EH (cell line): ENCODE measurements around the gene C15orf39.
"Not testable (repeated sequence)": the region's sequence is repeated elsewhere in the genome, so short reads cannot be mapped to it uniquely, and the experiment has no call there.

Experiments used
- DNase-seq: peaks from one replicate; pipeline ENCODE4 v3.0.0-alpha.2; 2015; ENCODE audit warnings: low read depth

C15orf39 gene

DNA sequence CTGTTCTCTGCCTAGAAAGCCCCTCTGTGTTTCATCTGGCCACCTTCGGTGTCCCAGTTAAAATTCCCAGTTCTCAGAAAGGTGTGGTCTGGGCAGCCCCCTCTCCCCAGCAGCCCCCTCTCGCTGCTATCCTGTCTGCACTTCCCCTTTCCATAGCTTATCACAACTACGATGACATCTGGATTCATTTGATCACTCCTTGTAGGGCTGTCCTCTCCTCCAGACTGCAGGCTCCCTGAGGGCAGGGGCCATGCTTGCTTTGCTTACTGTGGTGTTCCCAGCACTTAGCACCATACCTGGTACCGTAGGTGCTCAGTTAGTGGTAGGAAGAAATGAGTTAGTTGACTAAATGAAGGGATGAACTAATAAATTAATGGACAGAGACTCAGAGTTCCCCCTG is 30.2 kb downstream of the C15orf39 start:
- DNase-seq, result no peak

- DNase-seq, result no peak
These were observed 30.7 kb downstream of the C15orf39 start for GRCh38 chr15:75232252-75232813.

DNA sequence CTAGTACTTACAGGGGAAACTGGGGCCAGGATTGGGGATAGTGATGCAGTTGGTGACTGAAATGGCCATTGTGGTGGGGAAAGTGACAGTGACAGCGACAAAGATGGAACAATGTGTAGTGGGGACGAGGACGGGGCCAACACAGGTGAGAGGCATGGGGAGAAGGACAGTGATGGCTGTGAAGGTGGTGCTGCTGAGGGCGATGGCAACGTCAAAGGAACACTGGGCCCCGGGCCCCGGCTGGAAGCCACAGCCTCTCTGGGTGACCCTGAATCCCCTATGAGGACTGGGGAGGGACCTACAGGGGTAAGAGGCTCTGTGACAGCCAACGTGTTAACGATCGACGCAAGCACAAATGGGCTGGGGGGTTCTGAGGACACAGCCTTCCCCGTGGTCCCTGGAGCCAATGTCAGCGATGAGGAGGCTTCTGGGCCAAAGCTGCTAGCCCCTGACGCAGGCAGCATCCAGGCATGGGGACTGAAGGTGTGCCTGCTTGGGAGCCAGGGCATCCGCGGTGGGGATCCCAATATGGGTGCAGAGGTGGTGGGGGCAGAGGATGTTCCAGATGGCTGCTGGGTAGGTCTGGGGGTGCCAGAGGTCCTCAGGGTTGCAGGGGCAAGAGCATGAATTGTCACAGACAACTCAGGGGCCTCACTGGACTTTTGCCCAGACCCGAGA is 31.3 kb downstream of the C15orf39 start:
- DNase-seq, result no peak

DNA sequence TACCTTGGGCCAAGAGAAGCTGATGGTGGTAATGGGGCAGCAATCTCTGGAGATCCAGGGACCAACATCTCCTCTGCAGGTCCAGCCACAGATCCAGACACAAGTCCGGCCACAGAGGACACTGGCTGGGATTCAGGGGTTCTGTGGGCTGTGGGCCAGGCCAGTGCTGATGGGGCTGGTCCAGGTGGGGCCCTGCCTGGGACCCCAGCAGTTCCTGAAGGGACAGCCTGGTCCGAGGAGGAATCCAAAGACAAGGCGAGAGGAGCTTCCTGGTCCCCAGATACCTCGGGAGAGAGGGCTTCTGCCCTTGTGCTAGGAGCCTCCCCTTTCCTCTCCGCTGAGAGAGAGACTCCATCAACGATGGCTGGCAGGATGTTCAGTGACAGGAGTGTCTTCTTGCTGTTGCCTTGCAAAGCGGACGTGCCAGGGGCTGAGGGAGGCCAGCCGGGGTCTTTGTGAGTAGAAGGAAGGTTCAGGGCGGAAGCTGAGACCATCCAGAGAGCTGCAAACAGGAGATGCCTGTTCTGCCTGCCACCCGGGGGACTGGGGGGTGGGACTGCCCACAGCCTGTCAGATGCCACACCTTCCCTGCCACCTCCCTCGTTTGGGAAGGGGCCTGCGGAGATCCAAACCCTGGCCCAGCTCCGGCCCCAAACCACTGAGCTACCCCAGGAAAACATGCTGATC is 32.0 kb downstream of the C15orf39 start:
- no peak for DNase-seq

DNA sequence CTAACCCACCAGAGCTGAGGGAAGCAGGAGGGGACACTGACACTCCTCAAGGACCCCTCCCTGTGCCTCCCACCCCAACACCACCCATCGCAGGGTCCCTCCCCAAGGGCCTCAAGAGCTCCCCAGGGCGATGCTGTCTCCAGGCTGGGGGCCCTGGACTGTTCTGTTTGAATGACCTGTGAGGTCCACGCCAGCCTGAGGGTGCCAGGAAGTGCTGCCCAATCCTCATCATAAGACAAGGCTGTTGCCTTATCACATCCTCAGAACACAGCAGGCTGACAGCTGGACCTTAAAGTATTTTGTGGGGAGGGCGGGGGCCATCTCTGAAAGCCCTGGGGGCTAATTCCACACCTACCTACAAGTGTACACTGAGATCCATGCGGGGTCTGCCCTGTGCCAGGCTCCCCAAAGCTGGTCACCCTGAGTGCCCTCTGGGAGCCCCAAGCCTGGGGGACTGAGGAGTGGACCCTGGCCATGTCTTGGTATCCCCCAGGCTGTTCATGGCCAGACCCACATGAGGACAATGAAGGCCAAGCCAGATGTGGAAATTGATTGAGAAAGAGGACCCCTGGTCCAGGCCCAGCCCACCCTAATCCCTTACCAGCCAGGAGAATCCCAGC is 32.6 kb downstream of the C15orf39 start:
- no peak for DNase-seq

DNA sequence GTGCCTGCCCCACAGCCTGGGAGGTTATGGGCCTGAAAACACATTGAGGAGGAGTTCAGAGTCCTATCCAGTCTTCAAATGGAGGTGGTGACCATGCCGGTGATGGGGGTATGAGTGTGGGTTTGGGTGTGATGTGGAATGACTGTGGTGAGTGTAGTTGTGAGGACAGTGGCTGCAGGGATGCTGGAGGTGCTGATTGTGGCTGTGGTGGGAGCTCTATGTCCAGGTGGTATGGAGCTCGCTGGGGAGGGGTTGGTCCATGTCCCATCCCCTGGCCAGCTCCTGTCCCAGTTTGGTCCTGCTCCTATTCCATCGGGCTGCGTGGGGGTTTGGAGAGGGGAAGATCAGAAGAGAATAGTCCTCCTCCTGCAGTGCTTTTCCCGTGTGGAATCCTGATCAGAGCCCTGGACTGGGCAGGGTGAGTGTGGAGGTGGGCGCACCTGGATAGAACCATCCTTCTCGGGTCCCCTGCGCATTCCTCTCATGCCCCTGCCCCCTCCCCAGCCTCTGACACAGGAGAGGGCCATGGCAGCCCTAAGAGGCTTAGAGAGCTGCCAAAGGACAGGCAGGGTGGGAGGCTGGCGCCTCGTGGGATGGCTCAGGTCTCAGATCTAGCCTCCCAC is 33.5 kb downstream of the C15orf39 start:
- DNase-seq, result no peak

GRCh38 chr15:75235760-75236729 is 34.4 kb downstream of the C15orf39 start:
- DNase-seq, result no peak

DNA sequence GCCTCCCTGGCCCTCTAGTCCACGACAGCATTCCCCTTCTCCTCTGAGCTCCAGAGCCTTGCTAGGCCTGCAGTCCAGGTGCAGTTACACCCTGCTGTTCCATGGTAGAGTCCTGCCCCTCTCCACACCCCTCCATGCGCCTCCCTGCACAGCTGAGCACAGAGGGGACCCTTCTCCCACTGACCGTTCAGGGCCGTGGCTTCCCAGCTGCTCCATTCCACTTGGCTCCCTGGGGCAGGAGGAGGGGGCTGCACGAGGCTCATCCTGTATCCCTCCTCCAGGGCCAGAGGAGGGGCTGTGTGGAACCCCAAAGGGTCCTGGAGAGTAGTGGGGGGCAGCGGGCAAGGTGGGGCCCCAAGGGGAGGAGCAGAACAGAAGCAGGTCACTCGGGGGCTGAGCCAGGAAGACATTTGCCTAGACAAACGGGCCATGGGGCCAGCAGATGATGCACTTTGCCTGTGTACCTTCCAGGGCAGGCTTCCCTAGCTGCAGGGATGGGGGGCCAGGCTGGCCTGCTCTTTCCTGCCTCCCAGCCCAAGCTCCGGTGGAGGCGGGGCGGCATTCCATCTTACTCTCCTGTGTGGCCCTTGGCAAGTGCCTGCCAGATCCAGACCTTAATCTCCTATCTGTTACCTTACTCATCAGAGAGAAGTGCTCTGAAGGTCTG is 35.8 kb downstream of the C15orf39 start:
- DNase-seq, result no peak

- DNase-seq, result no peak
These were observed 36.5 kb downstream of the C15orf39 start for GRCh38 chr15:75238150-75238549.

DNA sequence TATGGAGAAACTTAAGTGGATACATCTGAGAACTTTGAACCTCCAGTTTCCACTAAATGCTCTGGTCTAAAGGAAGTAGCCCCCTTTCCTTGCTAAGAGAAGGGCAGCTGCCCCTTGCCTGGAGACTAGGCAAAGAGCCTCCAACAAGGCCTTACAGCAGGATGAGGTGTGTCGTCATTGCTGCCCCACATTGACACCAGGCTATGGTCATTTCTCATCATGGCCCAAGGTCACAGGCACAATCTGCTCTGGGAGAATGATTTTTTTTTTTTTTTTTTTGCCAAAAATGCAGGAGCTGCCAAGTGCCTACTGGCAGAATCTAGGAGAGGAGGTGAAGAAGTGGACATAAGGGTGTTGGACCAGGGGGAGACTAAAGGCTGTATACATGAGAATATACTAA is 44.1 kb downstream of the C15orf39 start:
- not testable (repeated sequence) for DNase-seq

GRCh38 chr15:75248991-75249390 is 47.3 kb downstream of the C15orf39 start:
- DNase-seq, result not testable (repeated sequence)

GRCh38 chr15:75249726-75250125 is 48.0 kb downstream of the C15orf39 start:
- DNase-seq, result no peak

DNA sequence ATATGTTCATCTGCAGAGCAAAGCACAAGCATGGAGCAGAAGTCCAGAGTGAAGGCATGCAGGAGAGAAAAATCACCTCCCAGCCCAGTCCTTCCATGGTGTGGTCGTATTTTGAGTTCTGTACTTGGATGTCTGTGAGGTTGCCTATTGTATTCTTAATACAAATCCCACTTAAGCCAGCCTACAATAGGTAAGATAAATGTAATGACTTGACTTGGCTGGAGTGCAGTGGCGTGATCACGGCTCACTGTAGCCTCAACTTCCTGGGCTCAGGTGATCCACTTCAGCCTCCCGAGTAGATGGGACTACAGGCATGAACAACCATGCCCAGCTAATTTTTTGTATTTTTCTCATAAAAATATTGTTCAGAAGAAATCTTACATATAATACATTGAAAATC is 49.7 kb downstream of the C15orf39 start:
- DNase-seq, result not testable (repeated sequence)

DNA sequence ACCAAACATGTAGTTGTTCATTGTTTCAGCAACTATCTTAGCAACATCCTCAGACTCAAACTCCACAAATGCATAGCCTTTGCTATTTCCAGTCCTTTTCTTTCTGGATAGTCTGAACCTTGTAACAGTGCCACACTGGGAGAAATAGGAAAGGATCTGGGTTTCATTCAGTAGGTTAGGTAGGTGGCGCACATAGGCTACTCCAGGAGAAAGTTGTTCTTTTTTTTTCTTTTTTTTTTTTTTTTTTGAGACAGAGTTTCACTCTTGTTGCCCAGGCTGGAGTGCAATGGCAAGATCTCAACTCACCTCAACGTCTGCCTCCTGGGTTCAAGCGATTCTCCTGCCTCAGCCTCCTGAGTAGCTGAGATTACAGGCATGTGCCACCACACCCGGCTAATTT is 50.6 kb downstream of the C15orf39 start:
- not testable (repeated sequence) for DNase-seq

DNA sequence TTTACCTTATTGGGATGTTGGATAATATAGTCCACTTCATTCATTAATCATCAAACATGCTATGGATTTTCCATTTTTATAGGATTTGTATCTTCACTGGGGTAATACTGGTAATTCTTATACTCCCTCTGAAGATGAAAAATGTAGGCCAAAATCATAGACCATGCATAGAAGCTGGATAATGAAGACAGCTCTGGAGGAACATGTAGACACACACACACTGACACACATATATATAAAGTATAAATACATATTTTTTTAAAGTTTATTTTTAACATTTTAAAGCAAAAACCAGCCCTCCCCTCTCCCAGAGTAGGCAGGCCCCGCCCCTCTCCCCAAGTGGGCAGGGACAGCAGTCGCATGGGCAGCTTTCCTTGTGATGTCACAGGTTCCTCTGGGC is 56.4 kb downstream of the C15orf39 start, which contains the start of gene GOLGA6C:
TSS of gene GOLGA6C (plus strand) at position 301 of the 400 bp plus-strand sequence. CDS start 265 bp downstream, outside the sequence.
- DNase-seq, result not testable (repeated sequence)

- DNase-seq, result not testable (repeated sequence)
These were observed 57.1 kb downstream of the C15orf39 start for GRCh38 chr15:75258620-75259343.

DNA sequence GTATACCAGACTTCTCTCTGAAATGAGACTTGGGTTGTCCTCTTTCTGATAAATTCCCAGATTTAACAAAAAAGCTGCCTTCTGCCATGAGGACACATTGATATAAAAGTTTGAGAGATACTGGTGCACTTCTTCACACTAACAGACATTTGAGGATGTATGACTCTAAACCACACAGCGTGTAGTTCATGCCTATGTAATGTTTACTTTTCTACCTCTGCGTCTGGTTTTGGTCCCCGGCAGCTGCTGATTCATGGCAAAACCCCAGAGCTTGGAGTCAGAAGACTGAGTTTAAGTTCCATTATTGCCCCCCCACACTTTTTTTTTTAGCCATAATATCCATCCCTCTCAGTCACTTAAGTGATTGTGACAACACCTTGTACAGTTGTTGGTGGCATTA is 58.2 kb downstream of the C15orf39 start:
- not testable (repeated sequence) for DNase-seq
